Ovary (tissue), 3 donors: ENCODE measurements around the gene CASK.

Experiments used
- CTCF ChIP-seq, 3 donors: fragments of 450-650 bp in 2 of 3; fragments of 200-600 bp in 1 of 3; IDR thresholded peaks; one replicate each; pipeline versions ENCODE4 v1.5.1 to v1.8.0; 2016 to 2022; ENCODE audit warnings: antibody characterized with exemption in 3 of 3, mild to moderate bottlenecking in 1 of 3
- EP300 ChIP-seq: sonication (generic); formaldehyde crosslinking; IDR thresholded peaks from one replicate; pipeline ENCODE4 v1.6.1; 2017; ENCODE audit warnings: antibody characterized with exemption
- POLR2A ChIP-seq: fragments of 450-650 bp; IDR thresholded peaks from one replicate; pipeline ENCODE4 v1.6.1; 2017; ENCODE audit warnings: antibody characterized with exemption, mild to moderate bottlenecking, moderate library complexity
- donor health status: DM: no; HTN: no; CAD: no.

GRCh38 chrX:41514179-41514578 lies 409.2 kb downstream of the CASK start:
- TF ChIP-seq POLR2A (no peak), CTCF (IDR thresholded peaks at IDR 0.05) (no peak), EP300 (no peak)
